HG02870 (cell line): Measurements from ENCODE around the gene THAP11.

Experiments used
- ATAC-seq: cut with Tn5 transposase; IDR thresholded peaks from one replicate; pipeline ENCODE4 v1.9.1; 2021; ENCODE audit warnings: mild to moderate bottlenecking, moderate library complexity; ENCODE audit not compliant: unreplicated experiment

The THAP11 gene

DNA sequence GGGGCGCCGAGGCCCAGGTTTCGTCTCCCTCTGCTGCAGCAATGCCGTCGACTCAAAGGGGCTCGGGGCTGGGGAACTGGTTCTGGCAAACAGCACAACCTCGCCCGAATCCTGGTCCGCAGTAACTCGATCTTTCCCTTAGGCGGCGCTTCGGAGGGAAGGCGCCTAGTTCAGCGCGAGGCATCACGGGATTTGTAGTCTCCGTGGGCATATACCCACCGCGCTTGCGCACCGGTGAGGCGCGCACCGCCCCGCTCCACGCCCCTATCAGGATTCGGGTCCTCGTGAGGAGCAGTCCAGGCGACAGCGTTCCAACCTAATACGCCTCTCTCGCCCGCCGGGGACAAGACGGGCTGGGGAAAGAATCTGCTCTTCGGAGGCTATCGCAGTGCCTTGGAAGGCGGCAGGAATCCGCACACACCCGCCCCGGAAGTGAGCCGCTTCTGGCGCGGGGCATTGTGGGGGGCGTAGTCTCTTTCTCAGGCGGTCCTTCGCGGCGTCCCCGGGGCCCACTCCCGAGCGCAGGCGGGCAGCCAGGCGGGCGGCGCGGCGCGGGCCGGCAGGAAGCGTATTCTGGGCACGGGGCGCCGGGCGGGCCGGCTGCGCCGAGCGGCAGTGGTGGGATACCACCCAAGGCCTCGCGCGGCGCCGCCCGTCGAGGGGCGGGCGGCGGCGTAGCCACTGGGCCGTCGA is at the start of gene THAP11:
Gene THAP11 (plus strand): TSS at position 505 of the 693 bp plus-strand sequence. CDS start 235 bp downstream, outside the sequence.
- peak; percentile 47 for ATAC-seq

DNA sequence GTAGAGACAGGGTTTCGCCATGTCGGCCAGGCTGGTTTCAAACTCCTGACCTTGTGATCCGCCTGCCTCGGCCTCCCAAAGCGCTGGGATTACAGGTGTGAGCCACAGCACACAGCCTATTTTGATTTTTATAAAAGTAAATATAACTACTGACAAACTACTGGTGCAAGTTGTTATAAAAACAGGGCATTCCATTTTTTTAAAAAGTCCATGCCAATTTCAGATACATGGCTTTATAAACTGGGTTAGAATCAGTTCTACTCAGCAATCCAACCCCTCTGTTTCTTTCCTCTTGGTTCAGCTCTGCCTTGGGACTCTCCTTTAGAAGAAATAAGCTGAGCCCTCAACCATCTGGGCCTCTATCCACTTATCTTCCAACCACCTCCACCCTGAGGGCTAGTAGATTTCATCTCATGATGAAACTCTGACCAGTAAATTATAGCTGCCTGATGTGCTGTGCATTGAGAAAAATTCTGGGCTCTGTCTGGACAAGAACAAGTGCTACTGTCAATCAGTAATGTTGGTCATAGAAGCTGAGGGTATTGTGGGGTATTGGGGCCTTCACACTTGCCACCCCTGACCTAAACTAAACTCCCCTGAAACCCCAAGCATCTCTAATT is 45.9 kb upstream of the THAP11 start:
- ATAC-seq: no peak

DNA sequence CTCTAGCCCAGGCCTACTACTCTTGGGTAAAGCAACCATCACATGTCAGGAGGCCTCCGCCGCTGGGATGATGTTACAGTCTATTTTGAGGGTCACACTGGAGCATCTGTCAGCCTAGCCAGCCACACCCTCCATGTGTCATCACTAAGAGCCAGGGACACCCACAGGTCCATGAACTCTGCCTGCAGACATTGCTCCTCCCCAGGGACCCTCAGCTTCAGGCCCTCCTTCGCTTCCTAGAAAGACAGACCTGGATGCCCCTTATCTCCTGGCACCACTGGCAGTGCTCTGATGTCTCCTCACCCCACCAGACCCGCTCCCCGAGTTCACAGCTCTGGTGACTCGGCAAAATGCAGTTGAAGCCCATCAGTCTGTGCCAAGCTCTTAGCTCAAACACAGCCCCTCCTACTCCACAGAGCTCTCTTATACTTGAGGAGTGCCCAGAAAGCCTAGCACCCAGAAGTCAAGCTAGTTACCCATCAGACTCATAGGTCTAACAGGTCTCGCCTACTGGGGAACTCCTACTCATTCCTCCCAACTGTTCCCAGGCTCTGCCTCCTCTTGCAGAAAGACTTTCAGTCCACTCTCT is 41.7 kb upstream of the THAP11 start:
- no peak for ATAC-seq

DNA sequence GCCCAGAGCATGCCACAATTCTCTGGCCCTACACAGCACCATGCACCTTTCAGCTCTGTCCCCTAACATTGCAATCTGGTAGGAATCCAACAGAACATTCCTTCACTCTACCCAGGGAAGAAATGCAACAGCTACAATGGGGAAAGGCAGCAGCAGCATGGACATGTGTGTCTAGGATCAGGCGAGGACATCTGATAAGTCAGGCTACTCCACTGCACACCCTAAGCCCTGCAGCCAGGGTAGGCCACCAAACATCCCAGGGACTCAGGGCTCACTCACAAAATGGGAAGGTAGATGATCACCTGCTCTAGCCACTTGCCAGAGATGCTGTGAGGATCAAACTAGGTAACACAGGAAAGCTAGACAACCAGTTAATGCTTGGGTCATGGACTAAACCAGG is 40.9 kb upstream of the THAP11 start:
- ATAC-seq: no peak

DNA sequence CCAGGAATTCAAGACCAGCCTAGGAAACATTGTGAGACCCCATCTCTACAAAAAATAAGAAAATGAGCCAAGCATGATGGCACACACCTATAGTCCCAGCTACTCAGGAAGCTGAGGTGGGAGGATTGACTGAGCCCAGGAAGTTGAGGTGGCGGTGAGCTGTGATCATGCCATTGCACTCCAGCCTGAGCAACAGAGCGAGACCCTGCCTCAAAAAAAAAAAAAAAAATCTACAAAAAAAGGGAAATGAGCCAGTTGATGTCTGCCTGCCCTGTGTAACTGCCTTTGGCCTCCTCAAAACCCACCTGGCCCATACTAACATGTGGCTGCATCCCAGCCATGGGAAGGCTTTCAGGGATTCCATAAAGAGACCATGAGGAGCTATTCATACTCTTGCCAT is 40.2 kb upstream of the THAP11 start:
- ATAC-seq: no peak

DNA sequence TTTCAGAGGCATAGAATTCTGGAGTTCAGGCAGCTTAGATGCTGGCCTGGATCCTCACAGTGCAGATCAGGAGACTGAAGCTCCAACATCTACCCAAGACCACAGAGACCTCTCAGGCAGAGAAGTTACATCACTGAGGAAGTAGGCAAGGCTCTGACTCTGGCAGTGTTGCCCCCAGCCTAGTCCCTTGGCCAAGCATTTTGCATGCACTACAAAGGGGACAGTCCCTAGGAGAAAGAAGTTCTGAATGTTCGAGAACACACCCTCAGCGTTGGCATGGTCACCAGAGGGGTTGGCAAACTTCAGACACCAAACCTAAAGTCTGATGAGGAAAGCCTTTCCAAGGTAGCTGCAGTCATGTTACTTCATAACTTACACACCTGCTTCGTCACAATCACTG is 38.2 kb upstream of the THAP11 start:
- no peak for ATAC-seq

DNA sequence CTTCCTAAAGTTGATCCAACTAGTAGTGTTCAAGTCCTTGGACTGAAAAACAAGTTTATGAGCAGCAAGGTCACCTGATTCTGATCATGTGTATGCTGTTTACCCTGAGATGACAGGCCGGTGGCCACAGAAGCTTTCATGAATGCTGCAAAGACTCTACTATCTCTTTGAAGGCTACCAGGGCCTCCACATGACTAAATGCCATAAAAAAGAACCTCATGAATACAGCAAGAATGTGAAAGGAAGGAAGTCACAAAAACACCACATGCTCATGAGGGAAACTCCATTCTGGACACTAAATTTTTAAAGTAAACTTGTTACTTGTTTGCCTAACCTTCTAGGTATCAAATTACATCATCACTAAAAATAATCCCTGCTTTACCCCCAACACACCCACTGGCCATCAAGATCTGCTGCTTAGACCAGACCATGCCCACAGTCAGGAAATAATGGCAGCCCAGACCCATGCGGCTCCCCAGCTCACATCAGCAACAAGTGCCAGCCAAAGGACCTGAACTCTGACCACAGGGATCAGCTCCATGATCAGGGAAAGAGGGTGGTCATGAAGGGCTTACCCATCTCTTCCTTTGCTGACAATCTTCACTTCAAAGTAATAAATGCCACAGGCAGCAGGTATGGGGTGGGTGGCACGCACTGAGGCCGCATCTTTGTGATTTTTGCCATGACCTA is 37.1 kb upstream of the THAP11 start:
- no peak for ATAC-seq

DNA sequence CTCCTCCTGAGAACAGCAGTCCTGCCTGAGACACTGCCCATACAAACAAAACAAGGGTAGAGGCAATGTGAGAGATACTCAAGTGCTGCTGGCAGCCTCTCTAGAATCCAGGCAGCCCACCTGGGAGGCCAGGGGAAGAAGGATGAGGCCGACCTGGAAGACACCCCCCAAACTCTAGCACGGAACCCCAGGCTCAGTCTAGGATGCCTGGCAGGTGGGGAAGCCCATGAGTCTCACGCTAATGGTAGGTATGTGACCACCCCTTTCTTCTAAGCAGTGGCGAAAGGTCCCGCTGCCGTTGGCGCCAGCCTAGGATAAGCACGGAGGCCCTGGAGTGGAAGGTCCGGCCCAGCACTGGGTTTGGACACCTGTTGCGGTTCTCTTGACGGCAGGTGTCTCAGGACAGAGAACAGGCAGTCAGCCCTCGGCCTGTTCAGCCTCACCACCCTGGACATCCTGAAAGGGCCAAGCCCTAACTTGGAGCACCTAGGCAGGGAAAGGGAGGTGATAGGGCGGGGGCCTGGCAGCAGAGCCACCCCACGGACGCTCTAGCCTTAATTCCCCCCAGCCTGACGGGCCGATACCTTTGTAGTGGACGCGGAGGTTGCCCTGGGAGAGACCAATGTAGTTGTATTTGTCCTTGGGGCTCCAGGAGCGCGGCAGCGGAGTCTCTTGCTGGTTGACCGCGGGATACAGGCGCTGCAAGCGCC is 36.2 kb upstream of the THAP11 start:
- no peak for ATAC-seq

DNA sequence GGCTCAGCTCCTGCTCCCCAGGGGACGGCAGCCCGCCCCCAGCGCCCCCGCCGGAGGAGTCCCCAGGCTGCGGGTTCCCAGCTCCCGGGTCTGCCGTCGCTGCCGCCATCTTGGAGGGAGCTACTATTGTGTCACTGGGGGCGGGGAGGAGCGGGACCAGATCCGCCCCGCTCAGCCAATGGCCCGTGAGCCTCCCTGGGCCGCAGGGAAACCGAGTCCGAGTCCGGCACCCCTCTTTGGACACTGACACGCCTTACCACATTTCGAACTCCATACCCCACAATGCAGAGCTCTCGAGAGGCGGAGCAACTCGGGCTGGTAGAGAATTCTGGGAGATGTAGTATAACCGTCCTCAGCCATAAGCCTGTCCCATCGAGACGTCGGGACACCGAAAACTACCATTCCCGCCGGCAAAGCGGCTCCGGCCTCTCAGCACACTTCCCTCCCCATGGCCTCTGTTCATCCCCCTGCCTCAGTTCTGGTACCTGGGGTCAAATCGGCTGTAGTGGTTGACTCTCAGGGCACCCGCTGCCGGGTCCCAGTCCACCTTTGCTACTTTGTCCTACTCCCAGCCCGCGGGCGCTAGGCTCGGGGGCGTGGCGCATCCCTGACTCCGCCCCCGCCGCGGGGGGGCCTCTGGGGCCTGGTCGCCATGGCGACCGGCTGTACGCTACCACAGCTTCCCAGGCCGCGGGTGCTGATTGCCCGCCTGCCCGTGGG is 35.5 kb upstream of the THAP11 start, which contains the start of the genes RANBP10 and TSNAXIP1:
Gene RANBP10 (minus strand): TSS at position 133 of the 720 bp plus-strand sequence. CDS start 24 bp downstream, at position 109.
Gene TSNAXIP1 (plus strand): TSS at position 462 of the 720 bp plus-strand sequence. CDS start 261 bp downstream, outside the sequence.
- ATAC-seq: peak; percentile 95

DNA sequence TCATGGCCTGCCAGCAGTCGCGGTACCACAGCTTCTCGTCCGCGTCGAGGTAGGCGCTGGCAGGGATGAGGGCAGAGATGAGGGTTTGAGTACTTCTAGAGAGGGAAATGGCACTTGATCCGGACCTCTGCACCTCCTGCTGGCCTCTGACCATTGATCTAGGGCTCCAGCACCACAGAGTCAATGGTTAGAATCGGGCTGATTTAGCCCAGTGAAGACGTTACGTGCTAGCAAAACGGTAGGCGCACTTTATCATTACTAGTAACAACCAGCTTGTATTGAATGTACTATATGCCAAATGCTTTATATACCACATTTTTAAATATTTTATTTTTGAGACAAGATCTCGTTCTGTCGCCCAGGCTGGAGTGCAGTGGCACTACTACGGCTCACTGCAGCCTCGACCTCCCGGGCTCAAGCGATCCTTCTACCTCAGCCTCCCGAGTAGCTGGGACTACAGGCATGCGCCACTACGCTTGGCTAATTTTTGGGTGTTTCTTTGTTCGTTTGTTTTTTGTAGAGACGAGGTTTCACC is 34.9 kb upstream of the THAP11 start:
- ATAC-seq: no peak

DNA sequence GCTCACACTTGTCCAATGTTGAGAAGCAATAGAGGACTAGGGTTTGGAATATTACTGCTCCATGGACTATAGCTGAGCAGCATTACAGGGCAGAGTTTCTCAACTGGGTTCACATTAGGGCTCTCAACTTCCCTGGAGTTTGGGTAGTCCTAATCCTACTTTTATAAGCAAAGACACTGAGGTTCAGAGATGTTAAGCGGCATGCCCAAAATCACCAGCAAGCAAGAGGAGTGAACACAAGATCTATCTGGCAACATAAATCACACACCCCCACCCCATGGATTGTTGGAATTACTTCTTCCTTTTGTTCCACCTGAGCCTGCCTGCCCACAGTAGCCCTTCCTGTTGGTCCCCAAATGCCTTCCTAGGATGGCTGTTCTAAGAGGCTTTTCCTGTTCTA is 30.2 kb upstream of the THAP11 start:
- no peak for ATAC-seq

DNA sequence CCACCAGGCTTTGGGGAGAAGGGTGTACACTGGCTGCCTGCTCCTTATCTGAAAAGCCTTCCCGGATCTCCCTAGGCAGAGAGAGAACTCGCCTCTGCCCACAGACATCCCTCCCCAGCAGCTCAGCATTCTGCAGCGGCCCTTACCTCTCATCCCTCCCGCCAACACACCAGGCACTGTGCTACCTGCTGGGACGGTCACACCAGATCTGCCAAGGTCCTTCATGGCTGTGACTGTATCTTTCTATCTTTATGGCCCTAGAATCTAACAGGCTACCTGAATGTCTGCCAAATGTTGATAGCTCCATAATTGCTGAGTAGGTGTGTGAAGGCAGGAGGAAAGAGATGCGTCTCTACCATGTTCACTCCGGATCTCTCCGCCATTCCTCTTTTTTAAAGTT is 27.6 kb upstream of the THAP11 start:
- no peak for ATAC-seq

DNA sequence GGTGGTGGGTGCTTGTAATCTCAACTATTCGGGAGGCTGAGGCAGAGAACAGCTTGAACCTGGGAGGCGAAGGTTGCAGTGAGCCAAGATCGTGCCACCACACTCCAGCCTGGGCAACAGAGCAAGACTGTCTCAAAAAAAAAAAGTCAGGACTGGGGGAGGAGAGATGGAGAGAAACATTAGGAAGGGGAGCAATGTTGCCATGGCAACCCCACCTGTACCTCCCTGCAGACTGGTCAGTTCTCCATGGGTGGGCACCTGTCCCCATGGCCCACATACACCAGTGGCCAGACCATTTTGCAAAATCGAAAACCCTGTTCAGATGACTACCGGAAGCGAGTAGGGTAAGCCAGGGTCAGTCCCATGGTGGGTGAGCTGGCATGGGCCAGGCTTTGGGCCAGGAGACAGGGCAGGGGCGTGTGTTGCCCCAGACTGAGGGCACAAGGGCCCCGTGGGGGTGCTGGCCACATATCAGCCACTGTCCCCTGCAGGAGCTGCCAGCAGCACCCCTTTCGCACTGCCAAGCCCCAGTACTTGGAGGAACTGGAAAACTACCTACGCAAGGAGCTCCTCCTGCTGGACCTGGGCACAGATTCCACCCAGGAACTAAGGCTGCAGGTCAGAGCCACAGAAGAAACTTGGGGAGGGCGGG is 21.4 kb upstream of the THAP11 start:
- no peak for ATAC-seq

DNA sequence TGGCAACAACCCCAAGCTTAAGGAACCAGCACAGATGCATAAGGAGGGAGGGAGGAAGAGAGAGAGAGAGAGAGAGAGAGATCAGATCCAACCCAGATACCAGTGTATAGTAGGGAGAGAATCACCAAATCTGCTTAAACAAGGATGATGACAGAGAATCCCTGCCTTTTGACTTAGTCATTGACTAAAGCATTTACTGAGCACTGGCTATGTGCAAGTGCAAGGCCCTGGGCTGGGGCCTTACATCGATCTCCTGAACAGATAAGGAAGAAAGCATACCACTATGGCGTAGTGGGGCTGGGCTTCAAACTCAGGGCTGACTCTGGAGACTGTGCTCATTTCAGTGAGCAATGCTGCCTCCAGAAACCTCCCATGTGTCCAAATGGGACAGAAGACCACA is 19.6 kb upstream of the THAP11 start:
- ATAC-seq: no peak

DNA sequence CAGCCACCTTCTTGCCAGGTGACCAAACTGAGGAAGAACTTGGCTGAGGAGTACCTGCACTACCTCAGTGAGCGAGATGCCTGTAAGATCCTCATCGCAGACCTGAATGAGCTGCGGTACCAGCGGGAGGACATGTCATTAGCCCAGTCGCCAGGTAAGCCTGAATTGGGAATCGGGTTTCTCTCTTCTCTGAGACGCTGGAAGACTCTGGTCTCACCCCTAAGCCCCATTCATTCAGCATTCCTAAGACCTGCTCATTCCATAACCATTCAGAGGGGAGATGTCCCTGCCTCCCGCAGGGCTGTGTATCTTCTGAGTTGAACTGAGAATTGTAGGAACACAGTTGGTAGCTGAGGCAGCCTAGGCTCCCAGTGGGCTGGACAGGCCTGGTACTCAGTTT is 17.0 kb upstream of the THAP11 start:
- no peak for ATAC-seq

DNA sequence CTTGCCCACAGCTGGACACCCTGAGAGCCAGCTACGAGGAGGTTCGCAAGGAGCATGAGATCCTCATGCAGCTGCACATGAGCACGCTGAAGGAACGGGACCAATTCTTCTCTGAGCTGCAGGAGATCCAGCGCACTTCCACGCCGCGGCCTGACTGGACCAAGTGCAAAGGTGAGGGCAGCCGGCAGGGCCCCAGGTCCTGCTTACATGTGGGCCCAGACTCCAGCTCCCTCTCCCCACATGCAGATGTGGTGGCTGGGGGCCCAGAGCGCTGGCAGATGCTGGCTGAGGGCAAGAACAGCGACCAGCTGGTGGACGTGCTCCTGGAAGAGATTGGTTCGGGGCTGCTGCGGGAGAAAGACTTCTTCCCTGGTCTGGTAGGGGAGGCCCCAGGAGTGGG is 16.2 kb upstream of the THAP11 start:
- no peak for ATAC-seq

DNA sequence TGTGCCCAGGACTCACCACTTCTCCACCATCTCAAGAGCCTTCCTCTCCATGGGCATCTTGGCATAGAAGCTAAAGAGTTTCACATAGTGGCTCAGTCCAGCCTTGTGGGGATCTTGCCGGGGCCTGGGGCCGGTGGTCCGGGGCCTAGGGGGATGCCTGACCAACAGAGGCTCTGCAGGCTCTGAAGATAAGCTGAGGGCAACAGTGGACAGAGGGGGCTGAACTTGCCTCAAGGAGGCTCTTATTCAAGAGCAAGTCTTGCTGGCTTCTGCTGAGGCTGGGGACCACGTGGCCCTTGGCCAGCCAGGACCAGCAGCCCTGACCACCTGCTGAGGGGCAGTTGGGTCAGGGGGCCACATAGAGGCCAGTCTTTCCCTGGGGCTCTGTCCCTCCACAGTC is 13.5 kb upstream of the THAP11 start:
- no peak for ATAC-seq

DNA sequence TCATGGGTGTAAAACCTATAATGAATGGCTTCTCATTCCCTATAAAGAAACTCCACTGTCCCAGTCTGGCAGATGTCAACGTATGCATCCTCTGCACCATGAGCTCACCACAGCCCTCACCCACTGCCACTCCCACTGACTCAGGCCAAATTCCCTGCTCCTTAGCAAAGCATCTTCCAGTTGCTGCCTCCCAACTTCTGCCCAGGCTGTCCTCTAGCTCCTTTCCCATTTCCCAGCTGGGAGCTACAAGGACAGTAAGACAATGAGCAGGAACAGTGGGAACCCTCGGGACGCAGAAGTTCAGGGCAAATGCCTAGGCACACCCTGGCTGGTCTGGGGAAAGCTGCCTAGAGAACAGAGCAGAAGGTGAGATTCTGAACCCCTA is 9.1 kb upstream of the THAP11 start:
- ATAC-seq: no peak

DNA sequence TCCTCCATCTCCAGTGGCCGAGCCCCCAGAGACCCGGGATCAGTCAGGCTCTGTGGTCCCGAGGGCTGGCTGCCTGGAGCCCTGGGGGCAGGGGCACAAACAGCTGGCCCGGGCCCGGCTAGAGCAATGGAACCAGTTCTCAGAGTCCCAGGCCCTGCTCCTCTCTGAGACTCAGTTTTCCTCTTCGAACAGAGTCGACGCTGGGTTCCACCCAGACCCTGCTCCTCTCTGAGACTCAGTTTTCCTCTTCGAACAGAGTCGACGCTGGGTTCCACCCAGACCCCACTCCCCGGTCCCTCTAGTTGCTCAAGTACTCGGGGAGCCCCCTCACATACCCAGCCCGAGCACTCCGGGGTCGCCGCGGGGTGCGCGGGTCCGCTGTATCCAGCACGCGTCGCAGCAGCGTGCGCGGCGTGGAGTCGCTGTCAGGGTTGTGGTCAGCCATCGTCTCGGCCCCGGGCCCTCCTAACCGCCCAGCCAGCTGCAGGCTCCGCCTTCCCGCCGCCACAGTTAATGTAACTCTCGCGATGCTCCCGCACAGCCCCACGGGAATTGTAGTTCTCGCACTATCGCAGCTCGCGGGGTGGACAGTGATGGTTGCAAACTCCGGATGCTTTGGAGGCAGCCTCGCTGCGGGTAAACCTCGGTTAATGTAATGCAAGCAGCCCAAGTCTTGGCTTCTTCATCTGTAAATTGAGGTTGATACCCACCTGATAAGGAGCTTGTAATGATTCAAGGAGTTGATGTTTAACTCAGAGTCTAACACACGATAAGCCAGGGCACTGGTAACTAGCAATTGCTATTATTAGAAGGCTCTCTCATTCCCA is 8.5 kb upstream of the THAP11 start:
- peak; percentile 89 for ATAC-seq
